Measurements from ENCODE around the gene GSDMA. TPM values are rescaled to one million over a fixed set of nuclear protein-coding genes. Genes with fewer than 3 reads are reported as not detected.

Gene GSDMA
- total RNA-seq, 2 donors from 2014 or later = 0.68 to 1.2 TPM

DNA sequence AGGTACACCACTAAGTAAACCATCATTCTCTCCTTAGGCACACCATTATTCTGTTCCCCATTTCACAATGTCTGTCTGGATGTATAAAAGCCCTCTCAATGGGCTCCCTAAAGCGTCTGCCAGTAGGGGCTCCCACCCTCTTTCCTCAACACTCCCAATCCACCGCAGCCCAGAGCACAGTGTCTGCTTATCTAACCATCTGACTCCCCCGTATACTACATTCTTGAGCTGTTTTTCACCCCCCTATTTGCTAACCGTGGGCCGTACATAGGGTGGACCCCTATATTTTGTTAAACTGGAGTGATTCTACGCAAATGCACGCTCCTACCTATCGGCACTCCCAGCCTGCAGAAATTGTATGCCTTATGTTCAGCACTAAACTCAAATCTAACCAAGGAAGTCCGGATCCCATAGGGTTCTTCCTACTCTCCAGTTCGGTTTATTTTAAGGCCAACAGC, 17.1 kb downstream of the GSDMA start:
- H3K27me3 ChIP-seq (replicated peaks; ENCODE audit: insufficient read depth) = no peaks in the 10 kb centered on the region
- DNase-seq (ENCODE audit: low spot score) = no peak

DNA sequence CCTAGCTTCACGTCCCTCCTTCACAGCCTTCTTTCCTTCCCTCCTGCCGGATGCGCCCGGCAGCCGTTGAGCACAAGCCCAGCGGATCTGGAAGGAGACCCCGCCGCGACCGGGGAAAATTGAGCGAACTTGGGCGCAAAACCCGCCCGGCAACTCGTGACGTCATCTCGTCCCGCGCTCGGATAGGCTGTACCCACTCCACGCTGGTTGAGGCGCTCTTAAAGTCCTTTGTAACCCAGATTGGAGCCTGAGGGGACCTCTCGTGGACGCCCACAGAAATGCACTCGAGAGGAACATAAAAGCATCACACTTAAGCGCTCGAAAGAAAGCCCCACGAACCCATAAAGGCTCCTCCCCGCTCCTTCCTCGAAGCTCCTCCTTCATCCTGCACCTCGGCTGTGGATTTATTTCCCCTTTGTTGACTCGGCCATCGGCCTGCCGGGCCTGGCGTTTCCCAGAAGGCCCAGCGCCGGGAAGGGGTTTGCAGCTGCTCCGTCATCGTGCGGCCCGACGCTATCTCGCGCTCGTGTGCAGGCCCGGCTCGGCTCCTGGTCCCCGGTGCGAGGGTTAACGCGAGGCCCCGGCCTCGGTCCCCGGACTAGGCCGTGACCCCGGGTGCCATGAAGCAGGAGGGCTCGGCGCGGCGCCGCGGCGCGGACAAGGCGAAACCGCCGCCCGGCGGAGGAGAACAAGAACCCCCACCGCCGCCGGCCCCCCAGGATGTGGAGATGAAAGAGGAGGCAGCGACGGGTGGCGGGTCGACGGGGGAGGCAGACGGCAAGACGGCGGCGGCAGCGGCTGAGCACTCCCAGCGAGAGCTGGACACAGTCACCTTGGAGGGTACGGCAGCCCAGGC, 17.8 kb downstream of the GSDMA start, which contains the start of gene PSMD3:
Gene PSMD3, plus strand, starts transcription at position 457 of the 856 bp plus-strand sequence. Its CDS starts 164 bp downstream, at position 621.
- Histone ChIP-seq H3K36me3 (peaks cover 15% of the 10 kb centered on the region), H3K4me3 (peak within 1 kb of the TSS; percentile 97), H3K9me3 (no peaks in the 10 kb centered on the region), H3K4me1 (ENCODE audit: control insufficient read depth in 1 of 2, low read depth in 2 of 2) (peaks cover 16 to 33% of the 10 kb centered on the region in 2 donors), H3K27me3 (replicated peaks; ENCODE audit: insufficient read depth) (no peaks in the 10 kb centered on the region), H3K27ac (peak within 1 kb of the TSS; percentile 88 to 90)
- DNase-seq (ENCODE audit: low spot score) (peak; percentile 98), ATAC-seq (ENCODE audit: insufficient number of reproducible peaks, low FRiP score, low read depth) (peak; percentile 97)
- TF ChIP-seq, protein P1, sequence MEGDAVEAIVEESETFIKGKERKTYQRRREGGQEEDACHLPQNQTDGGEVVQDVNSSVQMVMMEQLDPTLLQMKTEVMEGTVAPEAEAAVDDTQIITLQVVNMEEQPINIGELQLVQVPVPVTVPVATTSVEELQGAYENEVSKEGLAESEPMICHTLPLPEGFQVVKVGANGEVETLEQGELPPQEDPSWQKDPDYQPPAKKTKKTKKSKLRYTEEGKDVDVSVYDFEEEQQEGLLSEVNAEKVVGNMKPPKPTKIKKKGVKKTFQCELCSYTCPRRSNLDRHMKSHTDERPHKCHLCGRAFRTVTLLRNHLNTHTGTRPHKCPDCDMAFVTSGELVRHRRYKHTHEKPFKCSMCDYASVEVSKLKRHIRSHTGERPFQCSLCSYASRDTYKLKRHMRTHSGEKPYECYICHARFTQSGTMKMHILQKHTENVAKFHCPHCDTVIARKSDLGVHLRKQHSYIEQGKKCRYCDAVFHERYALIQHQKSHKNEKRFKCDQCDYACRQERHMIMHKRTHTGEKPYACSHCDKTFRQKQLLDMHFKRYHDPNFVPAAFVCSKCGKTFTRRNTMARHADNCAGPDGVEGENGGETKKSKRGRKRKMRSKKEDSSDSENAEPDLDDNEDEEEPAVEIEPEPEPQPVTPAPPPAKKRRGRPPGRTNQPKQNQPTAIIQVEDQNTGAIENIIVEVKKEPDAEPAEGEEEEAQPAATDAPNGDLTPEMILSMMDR (IDR thresholded peaks at IDR 0.05) = peak; percentile 84

More for the DNA sequence above, 17.1 kb downstream of the GSDMA start:
- H3K9me3 ChIP-seq = no peaks in the 10 kb centered on the region
- peaks cover 8% of the 10 kb centered on the region for H3K36me3 ChIP-seq
- H3K4me1 ChIP-seq (ENCODE audit: control insufficient read depth in 1 of 2, low read depth in 2 of 2) = peaks cover 16 to 33% of the 10 kb centered on the region in 2 donors
- peak overlapping the region; percentile 97 for H3K4me3 ChIP-seq
- peak; percentile 8 for ATAC-seq (ENCODE audit: insufficient number of reproducible peaks, low FRiP score, low read depth)
- TF ChIP-seq, protein P1 (IDR thresholded peaks at IDR 0.05) = no peak
- peak overlapping the region in 1 of 2 donors; percentile 90 for H3K27ac ChIP-seq

DNA sequence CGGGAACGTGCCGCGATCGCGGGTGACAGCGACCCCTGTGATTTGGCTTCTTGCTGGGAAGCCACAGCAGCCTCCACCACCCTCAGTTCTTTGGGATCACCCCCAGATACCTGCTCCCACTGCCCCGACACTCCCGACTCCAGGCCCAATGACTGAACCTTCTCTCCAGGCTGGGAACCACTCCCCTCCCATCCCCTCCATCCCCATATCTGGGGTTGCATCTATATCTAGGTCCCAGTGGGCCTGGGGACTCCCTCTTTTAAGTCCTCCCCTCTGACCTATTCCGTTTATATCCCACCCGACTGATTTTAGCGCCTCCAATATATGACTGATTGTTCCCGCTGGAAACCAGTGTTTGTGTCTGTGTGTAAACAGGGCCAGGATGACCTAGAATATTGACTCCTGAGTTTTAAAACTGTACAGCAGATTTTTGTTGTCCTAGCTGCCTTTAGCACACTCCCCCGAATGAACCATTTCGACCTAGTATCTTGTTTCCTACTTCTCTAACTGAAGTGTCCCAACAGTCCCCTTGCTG, 18.5 kb downstream of the GSDMA start:
- TF ChIP-seq, protein P1 (IDR thresholded peaks at IDR 0.05) = no peak
- peaks cover 16 to 33% of the 10 kb centered on the region in 2 donors for H3K4me1 ChIP-seq (ENCODE audit: control insufficient read depth in 1 of 2, low read depth in 2 of 2)
- peak overlapping the region; percentile 88 to 90 for H3K27ac ChIP-seq
- DNase-seq (ENCODE audit: low spot score) = no peak
- H3K27me3 ChIP-seq (replicated peaks; ENCODE audit: insufficient read depth) = no peaks in the 10 kb centered on the region
- no peaks in the 10 kb centered on the region for H3K9me3 ChIP-seq
- peaks cover 21% of the 10 kb centered on the region for H3K36me3 ChIP-seq
- ATAC-seq (ENCODE audit: insufficient number of reproducible peaks, low FRiP score, low read depth) = no peak
- peak overlapping the region; percentile 97 for H3K4me3 ChIP-seq

GRCh38 chr17:39981766-39982375, 19.1 kb downstream of the GSDMA start:
- Histone ChIP-seq H3K27ac (no peak overlapping the region), H3K36me3 (peaks cover 27% of the 10 kb centered on the region), H3K4me1 (ENCODE audit: control insufficient read depth in 1 of 2, low read depth in 2 of 2) (peaks cover 16 to 33% of the 10 kb centered on the region in 2 donors), H3K27me3 (replicated peaks; ENCODE audit: insufficient read depth) (no peaks in the 10 kb centered on the region), H3K4me3 (peak overlapping the region; percentile 97), H3K9me3 (no peaks in the 10 kb centered on the region)
- DNase-seq (ENCODE audit: low spot score) = no peak
- ATAC-seq (ENCODE audit: insufficient number of reproducible peaks, low FRiP score, low read depth) = no peak
- TF ChIP-seq, protein P1 (IDR thresholded peaks at IDR 0.05) = no peak

Measured in thoracic aorta (tissue), 2 donors.